Measurements from ENCODE around the gene ERMN. TPM values are rescaled to one million over a fixed set of nuclear protein-coding genes. Genes with fewer than 3 reads are reported as not detected.

ERMN gene
- total and polyA plus RNA-seq, 12 donors: 0.07 to 0.09 TPM; not detected in 10

GRCh38 chr2:157324331-157324843 is 1.2 kb downstream of the ERMN start:
- no peak for TF ChIP-seq CTCF (IDR thresholded peaks at IDR 0.05)
- WGBS, 2 donors: 67 to 70% methylated on average over 2 of the region's 2 CpGs
- peaks cover 0 to 16% (median 7%) of the 10 kb centered on the region in 9 donors for H3K4me1 ChIP-seq
- no peaks in the 10 kb centered on the region for H3K36me3 ChIP-seq
- ATAC-seq (no peak), DNase-seq (no peak)
- no peak overlapping the region for H3K4me3 ChIP-seq
- intact Hi-C loops (cut with DNase I): loop anchor here in 7 of 10 donors (10.0 kb wide), 3 partner anchors 170 to 690 kb away; no protein-coding TSS in a partner anchor
- peaks cover 0 to 6% (median 0%) of the 10 kb centered on the region in 7 donors for H3K27me3 ChIP-seq
- H3K9me3 ChIP-seq: no peaks in the 10 kb centered on the region
- H3K27ac ChIP-seq: no peak overlapping the region

DNA sequence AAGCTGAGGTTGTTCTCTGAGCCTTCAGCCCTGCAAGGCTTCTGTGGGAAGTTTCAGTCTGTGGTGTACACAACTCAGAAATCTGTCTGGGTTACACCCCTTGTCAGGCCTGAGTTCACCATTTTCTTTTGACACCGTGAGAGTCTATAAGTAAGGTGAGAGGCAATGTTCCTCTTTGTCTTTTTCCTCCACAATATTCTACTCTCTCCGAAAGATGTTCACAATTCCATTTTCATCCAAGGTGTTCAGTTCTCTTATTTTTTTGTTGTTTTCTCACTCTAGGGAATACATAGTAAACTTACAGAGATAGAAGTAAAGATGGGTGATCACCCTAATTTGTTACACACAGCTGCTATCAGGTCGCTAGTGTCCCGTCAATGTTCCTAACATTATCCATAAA is 3.2 kb downstream of the ERMN start:
- WGBS, 2 donors: 89 to 90% methylated on average over 4 of the region's 4 CpGs
- no peak overlapping the region for H3K27ac ChIP-seq
- H3K9me3 ChIP-seq: no peaks in the 10 kb centered on the region
- DNase-seq: no peak
- intact Hi-C loops (cut with DNase I): loop anchor here in 7 of 10 donors (10.0 kb wide), 3 partner anchors 172 to 692 kb away; no protein-coding TSS in a partner anchor
- no peak for ATAC-seq
- H3K27me3 ChIP-seq: peaks cover 0 to 6% (median 0%) of the 10 kb centered on the region in 7 donors
- H3K4me3 ChIP-seq: no peak overlapping the region
- H3K36me3 ChIP-seq: no peaks in the 10 kb centered on the region
- no peak for TF ChIP-seq CTCF (IDR thresholded peaks at IDR 0.05)
- peaks cover 0 to 8% (median 2%) of the 10 kb centered on the region in 9 donors for H3K4me1 ChIP-seq

DNA sequence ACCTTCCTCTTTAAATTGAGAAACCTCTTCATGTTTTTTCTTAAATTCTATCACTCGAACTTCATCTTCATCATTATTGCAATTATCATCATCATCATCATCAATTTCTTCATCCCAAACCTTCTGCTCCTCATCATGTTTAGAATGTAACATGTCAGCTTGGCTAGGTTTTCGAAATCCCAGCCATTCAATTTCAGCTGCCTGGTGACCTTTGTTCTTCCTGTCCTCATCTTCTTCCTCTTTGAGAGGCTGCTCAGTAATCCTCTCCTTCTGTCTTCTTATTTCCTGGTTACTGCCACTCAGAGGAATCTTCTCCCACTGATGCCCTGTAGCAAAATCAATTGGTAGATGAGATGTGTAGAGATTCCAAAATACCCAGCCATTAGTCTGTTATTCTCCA is 4.2 kb downstream of the ERMN start:
- intact Hi-C loops (cut with DNase I): loop anchor here in 7 of 10 donors (10.0 kb wide), 3 partner anchors 173 to 693 kb away; no protein-coding TSS in a partner anchor
- WGBS, 2 donors: 74 to 81% methylated on average over 2 of the region's 2 CpGs
- no peaks in the 10 kb centered on the region for H3K9me3 ChIP-seq
- ATAC-seq (no peak), DNase-seq (no peak)
- peaks cover 0 to 6% (median 0%) of the 10 kb centered on the region in 7 donors for H3K27me3 ChIP-seq
- TF ChIP-seq CTCF (IDR thresholded peaks at IDR 0.05): no peak
- H3K4me3 ChIP-seq: no peak overlapping the region
- H3K27ac ChIP-seq: no peak overlapping the region
- H3K4me1 ChIP-seq: peaks cover 0 to 4% (median 0%) of the 10 kb centered on the region in 9 donors
- no peaks in the 10 kb centered on the region for H3K36me3 ChIP-seq

DNA sequence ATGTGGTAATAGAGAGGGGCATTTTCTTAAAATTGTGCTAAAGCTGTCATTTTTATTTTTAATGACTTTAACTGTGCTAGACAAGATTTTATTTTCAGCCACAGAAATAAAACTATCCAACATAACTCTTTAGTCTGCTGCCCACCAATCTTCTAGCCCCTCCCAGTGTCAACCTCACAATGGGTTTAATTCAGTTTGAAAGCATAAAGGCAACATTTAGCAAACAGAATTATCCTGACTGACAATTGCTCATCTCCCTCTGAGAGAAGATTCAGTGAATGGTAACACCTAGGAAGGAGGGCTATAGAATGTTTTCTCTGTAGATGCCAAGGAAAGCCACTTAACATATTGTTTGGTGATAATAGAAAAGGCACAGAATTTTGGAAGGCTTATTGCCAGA is 5.2 kb downstream of the ERMN start:
- Histone ChIP-seq H3K9me3 (no peaks in the 10 kb centered on the region), H3K36me3 (no peaks in the 10 kb centered on the region), H3K4me1 (peaks cover 0 to 4% (median 0%) of the 10 kb centered on the region in 9 donors), H3K4me3 (no peak overlapping the region), H3K27me3 (peaks cover 0 to 6% (median 0%) of the 10 kb centered on the region in 7 donors), H3K27ac (no peak overlapping the region)
- TF ChIP-seq CTCF (IDR thresholded peaks at IDR 0.05): no peak
- no peak for DNase-seq
- intact Hi-C loops (cut with DNase I): loop anchor here in 7 of 10 donors (10.0 kb wide), 3 partner anchors 174 to 694 kb away; no protein-coding TSS in a partner anchor
- no peak for ATAC-seq
